ENCODE data around the gene RPP30.
A peak's percentile ranks its signal among the peaks of the same experiment; 100 is the strongest.

The RPP30 gene

DNA sequence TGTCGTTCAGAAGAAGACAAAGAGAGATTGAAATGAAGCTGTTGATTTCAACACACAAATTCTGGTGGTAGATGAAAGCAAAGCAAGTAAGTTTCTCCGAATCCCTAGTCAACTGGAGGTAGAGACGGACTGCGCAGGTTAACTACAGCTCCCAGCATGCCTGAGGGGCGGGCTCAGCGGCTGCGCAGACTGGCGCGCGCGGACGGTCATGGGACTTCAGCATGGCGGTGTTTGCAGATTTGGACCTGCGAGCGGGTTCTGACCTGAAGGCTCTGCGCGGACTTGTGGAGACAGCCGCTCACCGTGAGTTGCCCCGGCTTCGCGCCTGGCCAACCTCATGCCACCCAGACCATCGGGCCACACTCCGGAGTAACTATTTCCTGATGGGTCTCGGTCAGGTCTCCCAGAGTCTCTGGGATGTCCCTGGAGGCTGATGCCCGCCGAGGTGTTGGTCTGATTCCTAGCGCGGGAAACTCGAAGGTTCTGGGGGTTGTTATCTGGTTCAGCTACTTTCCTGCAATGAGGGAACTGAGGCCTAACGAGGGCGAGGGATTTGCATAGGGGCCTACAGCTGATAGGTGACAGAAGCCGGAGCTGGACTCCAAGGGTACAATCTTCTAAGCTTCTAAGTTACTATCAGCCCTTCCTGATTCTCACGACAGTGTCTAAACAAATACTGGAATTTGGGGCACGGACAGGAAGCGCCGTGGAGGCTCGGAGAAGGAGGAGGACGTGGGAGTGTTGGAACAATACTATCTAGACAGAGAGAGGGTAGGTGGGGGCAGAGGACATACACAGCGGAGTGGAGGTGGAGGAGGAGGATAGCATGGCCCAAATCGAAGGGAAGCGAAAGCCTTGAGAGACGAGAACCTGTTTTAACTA, at the start of gene RPP30:
RPP30 (plus strand) TSS at position 209 of the 882 bp plus-strand sequence; CDS start at position 222, 13 bp downstream.
- DNase-seq = peak; percentile 87 to 89

DNA sequence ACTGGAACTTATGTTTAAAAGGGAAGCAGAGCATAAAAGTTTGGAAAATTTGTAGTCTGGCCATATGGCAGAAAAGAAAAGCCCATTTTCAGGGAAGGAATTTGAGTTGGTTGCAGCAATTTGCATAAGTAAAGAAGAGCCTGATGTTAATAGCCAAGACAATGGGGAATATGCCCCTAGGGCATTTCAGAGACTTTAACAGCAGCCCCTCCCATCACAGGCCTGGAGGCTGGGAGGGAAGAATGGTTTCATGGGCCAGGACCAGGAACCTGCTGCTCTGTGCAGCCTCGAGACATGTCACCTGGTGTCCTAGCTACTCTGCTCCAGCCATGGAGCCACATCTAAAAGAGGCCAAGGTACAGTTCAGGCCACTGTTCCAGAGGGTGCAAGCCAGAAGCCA, 49.3 kb upstream of the RPP30 start:
- DNase-seq = no peak

GRCh38 chr10:90832111-90832510, 39.7 kb upstream of the RPP30 start:
- no peak for DNase-seq

DNA sequence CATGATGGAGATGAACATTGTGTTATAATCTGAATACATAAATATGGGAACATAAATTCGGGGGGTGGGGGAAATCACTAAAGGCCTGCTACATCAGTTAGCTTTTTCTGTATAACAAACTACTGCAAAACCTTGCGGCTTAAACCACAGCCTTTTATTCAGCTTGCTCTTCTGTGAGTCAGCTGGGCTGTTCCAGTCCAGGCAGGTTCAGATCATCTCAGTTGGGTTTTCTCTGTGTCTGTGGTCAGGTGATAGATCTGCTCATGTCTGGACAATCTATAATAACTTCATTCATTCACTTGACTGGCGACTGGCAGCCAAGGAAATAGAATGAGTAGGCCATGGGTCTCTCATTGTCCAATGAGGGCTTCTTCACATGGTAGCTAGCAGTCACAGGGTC, 37.4 kb upstream of the RPP30 start:
- no peak for DNase-seq

GRCh38 chr10:90837486-90837885, 34.3 kb upstream of the RPP30 start:
- no peak for DNase-seq

DNA sequence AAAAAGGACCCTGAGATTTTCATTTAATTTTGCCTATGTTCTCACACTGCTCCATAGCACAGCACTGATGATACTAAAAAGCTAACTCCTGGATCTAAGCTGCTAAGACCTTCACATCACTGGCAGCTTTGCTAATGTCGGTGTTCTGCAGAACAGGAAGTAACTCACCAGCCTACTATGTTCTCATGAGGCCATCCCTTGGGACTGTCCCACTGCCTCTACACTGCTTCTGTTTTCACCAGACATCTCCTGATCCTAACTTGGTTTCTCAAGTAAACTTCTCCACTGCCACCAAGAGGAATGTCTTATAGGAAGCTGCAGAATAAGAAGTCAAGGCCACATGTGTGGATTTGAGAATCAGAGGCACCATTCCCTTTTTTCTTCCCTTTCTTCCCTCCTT, 29.0 kb upstream of the RPP30 start:
- no peak for DNase-seq

DNA sequence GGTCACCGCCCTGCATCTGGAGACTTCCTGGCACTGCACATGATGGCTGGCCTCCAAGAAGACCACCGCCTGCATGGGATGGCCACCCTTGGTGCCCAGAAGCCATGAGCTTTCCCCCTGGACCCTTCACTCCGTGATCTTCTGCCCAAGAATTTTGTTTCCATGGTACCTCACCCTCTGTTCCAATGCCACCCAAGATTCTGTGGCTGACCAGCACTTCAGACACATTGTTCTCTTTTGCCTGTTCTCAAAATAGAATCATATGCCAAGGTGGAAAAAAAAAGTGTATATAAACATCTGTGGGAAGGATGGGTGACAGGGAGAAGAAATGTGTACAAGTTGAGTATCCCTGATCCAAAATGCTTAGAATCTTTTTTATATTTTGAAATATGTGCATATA, 26.0 kb upstream of the RPP30 start:
- no peak for DNase-seq

- DNase-seq = no peak
These were observed 25.0 kb upstream of the RPP30 start for GRCh38 chr10:90846746-90847145.

GRCh38 chr10:90847436-90847835, 24.3 kb upstream of the RPP30 start:
- DNase-seq = no peak

DNA sequence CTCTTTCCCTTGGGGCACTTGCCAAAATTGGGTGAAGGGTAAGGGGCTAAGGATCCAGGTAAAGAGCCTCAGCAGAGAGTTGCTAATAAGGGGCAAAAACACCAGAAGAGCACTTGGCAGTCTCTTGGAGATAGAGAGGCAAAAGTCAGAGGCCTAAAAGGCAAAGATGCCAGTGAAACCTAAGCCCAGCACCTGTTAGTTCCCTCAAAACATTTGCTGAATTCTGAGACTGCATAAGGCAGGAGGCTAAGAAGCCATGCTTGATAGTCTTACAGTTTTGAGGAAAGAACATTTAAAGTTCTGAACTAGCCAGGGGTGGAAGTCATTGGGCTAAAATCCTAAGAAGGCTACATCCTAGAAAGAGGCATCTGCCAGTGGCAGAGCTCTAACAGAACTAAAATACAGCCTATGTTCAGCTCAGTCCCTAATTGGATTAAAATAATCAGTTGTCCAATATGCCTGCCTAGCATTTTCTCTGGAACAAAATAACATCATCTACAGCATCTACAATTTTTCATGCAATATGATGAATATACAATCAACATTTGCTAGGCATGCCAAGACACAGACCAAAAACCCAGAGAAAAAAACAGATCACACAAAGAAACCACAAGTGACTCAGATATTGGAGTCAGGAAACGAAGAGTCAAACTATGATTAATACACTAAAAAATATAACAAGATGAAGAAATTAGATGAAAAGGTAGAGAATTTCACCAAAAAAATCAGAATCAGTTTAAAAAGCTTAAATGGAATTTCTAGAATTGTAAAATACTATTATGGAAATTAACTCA, 21.6 kb upstream of the RPP30 start:
- no peak for DNase-seq

- DNase-seq = no peak
These were observed 16.6 kb upstream of the RPP30 start for GRCh38 chr10:90855126-90855525.

DNA sequence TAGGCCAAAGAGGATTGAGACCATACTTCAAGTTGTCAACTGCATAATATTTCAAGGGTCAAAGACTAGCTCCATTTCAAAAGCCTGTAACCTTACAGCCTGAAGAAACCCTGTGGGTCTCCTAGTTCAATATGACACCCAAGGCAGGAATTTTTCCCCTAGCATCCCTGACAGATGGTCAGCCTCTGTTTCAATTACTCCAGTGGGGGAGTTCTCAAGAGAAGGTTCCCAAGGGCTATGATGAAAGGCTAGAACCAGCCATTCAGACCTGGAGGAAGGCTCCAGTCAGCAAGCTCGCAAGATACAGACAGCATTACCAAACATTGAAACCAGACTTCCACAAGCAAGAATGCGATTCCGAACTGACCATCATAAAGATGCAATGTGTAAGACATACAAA, 15.5 kb upstream of the RPP30 start:
- DNase-seq = no peak

DNA sequence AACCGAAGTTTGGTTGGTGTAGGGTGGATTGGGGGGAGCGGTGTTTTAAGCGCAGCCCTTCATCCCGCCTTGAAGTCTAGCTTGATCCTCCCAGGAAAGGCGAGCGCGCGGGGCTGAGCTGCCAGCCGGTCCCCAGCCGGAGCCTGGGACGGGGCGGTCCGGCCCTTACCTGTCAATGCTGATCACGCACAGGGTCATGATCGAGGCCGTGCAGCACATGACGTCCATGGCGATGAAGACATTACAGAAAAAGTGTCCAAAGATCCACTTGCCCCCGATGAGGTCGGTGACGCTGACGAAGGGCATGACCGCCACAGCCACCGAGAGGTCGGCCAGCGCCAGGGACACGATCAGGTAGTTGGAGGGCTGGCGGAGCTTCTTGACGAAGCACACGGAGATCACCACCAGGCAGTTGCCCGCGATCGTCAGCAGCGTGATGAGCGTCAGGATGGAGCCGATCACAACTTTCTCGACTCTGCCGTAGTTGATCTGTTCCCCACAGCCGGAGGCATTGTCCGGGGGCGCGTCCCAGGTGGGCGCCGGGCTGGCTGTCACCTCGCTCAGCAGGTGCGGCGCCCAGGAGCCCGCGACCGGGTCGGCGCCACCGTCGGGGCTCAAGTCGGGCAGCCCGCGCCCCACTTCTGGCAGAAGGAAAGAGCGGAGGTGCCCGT, 14.7 kb upstream of the RPP30 start:
- peak in 1 of 2 experiments; percentile 10 for DNase-seq

DNA sequence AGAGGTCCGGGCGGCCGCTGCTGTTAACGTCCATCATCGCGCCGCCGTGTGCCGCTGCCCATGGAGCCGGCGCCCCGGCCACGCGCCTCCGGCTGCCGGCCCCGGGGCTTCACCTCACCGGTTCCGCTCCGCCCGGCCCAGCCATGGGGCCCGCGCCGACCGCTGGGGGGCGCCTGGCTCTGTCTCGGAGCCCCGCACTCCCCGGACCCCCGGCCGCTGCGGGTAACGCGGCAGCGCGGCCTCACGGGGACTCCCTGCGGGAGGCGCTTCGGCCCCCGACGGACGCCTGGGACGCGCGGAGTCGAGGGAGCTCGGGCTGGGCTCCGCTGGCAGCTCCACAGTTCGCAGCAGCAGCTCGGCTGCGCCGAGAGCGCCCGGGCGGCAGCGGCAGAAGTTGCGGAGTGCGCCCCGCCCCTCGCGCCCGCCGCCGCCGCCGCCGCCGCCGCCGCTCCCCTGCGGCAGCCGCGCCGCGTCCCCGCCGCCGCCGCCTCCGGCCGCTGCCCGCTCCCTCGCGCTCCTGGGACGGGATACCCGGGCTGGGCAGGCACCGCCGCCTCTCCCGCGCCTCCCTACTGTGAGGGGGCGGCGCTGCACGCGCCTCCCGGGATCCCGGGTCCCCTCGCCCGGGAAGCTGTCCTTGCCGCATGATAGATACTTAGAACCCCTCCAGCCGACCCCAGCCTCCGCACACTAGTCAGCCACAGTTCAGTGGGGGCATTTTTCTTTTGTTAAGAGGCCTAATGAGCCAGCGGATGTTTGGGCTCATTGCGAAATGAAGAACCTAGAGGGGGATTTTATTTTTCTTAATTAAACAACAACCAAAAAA, 13.9 kb upstream of the RPP30 start, which contains the start of gene HTR7:
HTR7 (minus strand) TSS at position 405 of the 826 bp plus-strand sequence; CDS start at position 37, 368 bp downstream.
- DNase-seq = peak; percentile 54 to 63

DNA sequence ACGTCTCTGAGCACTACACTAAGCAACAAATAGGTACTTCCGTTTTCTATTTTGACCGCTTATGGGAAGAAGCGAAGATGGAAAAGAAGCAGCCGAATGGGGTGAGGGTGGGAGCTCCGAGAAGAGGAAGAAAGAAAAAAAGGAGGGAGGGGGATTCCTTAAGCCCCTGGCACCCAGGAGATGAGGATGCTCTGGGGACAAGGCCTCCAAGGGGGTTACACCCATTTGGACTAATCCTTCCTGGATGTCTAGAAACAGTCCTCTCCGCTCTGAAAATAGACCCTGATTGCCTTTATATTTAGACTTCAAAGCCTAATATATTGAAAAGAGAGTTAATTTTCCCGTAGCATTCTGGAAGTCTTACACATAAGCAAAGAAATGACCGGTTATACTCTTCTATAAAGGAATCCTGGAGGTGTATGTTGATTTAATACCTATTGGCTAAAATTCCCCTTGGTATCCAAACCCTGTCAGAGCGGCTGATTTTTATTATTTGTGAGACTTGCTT, 13.3 kb upstream of the RPP30 start:
- DNase-seq = no peak

DNA sequence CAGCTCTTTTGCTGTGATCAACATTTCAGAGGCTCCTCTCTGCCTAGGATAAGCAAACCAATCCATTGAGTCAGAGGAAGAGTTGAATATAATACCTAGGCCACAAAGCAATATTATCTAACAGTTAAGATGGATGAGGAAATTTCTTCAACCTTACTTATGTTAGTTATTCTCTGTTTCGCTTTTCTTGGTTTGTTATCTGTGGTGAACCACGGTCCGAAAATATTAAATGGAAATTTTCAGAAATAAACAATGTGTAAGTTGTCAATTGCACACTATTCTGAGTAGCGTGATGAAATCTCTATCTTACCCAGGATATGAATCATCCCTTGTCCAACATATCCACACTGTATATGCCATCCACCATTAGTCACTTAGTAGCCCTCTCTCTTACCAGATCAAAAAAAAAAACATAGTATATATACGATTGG, 12.4 kb upstream of the RPP30 start:
- no peak for DNase-seq

DNA sequence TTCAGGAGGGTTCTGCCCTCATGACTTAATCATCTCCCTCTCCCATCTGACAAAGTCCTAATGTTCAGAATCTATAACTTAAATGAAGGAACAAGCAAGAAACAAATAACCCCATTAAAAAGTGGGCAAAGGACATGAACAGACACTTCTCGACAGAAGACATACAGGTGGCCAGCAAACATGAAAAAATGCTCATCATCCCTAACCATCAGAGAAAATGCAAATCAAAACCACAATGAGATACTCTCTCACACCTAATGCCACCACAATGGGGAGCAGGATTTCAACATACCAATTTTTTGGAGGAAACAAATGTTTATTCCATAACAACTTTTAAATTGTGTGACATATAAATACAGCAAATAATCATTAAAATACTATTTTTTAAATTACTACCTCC, 11.0 kb upstream of the RPP30 start:
- DNase-seq = no peak

DNA sequence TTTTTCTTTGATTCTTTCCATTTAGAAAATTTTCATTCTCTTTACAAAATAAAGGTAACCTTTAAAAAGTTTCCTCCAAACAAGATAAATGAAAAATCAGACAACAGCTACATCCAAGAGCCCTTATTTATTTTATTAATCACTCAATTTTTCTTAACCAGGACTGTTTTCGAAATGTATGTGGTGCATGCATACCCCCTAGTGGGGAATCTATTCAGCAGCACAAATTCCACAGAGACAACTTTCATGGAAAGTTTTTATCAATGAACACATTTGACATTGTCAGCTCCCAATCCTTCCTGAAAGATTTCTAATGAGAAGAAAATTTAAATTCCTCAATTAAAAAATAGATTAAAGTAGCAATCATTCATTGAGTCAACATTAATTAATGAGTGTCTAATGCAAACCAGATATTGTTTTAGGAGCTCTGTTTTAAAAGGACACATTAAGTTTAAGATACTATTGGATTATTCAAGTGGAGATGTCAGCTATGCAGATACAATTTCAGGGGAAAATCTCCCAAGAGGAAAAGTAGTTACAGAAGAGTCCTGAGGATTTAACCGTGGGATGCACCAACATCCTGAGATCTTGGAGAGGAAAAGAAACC, 8.8 kb upstream of the RPP30 start:
- DNase-seq = no peak

GRCh38 chr10:90865401-90865800, 6.4 kb upstream of the RPP30 start:
- DNase-seq = no peak

DNA sequence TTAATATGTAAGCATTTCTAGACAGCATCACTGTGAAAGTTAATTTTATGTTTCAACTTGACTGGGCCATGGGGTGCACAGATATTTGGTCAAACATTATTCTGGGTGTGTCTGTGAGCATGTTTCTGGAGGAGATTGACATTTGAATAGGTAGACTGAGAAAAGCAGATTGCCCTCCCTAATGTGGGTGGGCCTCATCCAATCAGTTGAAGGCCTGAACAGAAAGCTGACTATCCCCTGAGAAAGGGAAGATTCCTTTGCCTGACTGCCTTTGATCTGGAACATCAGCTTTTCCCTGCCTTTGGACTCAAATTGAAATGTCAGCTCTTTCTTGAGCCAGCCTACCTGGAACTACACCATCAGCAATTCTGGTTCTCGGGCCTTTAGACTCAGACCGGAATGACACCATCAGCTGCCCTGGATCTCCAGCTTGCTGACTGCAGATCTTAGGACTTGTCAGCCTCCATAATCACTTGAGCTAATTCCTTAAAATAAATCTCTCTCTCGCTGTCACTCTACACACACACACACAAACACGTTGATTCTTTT, 5.7 kb upstream of the RPP30 start:
- no peak for DNase-seq

GRCh38 chr10:90871279-90871765, 452 bp upstream of the RPP30 start:
- peak; percentile 33 to 49 for DNase-seq
